Measurements from ENCODE around the gene BBS12.
A peak's percentile ranks its signal among the peaks of the same experiment; 100 is the strongest.

Gene BBS12

DNA sequence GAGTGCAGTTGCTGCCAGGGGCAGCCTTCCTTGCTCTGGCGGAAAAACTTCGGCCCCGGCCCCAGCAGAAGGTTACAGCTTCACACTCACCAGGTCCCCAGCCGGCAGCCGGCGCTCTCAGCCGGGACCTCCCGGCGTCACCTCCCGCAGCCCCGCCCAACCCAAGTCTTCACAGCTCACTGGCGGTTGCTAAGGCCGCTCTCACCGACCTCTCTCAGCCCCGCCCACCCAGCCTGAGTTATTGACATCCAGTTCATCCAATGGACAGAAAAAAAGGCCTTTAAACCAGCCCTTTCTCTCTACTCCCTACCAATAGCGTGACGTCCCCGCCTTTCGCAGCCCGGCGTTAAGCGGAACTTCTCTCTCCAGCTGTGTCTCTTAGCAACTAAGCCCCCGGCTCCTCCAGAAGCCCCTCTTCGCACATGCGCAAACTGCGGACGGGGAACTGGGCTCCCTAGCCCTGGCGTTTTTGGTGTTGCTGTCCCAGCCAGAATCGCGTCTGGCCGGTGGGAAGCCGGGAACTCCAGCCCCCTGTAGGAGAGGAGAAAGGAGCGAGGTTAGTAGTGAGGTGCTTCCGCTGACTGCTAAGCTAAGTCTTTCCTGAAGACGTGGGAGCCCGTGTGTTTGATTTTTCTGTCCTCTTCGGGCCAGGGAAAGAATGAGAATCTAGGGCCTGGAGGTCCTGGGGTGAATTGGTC lies at the start of gene BBS12:
BBS12 (plus strand) TSS at position 376 of the 698 bp plus-strand sequence. CDS start 9,189 bp downstream, outside the sequence.
- DNase-seq (ENCODE audit: low read depth), result peak; percentile 98

- DNase-seq (ENCODE audit: low read depth), result no peak
Measured at GRCh38 chr4:122686691-122687090, 45.8 kb upstream of the BBS12 start.

DNA sequence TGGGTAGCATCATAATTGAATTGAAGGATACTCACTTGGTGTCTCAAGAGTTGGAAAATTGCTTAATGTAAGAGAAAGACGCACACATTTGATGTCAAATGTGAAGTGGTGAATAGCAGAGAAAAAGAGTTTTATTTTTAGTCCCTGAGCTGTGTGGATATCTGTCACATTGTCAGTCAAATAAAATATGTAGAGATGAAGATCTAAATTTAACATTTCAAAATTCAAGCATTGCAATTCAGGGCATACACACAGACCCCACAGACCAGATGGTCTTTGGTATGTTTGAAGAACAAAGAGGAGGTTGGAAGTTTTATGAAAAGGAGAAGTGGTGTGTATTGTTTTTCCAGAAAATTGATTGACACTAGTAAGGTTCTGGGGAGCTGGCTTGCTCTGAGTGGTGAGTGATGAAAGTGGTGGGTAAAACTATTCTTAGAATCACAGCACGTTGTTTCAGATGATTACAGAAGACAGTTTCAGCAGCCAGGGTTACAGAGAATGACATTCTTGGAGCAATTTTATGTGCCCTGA lies 44.9 kb upstream of the BBS12 start:
- DNase-seq (ENCODE audit: low read depth), result no peak

DNA sequence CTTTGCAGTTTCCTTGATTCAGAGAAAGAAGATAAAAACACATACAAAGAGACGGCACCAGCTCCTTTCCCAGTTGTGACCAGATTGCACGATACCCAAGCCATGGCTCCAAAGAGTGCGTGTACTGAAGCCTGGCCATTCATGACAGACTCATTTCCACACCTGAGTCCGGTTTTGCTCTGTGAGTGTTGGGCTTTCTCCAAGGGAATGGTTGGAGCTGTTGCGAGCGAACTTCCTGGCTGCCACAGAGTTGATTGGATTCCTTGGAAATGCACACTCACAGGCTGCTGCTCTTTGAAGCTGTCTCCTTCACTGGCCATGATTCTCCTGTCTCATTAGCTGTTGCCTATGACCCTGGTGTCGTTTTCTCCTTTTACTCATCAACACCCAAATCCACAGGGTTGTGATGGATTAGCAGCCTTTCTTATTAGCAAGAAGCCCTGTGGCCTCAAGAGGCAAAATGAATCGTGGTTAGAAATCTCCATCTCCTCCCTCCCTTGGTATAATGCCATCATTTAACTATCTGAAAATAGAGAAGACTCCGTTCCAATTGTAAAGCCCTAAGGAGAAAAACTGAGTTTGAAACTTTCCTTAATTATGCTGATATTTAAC lies 43.9 kb upstream of the BBS12 start:
- DNase-seq (ENCODE audit: low read depth), result no peak

DNA sequence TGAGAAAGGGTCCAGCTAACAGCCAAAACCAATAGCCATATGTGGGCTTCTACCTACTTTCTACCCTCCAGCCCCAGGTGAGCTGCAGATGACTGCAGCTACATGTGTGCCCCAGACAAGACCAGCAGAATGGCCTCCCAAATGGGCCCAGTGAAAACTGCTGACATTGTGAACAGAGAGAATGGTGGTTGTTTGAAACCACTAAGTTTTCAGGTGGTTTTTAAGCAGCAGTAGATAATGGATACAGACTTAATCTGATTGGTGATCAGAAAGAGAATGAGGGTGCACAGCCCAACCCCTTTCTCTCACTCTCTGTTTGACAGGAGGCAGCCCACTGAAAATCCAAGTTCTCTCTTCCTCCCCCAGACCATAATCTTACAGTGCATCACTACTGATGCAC lies 42.5 kb upstream of the BBS12 start:
- no peak for DNase-seq (ENCODE audit: low read depth)

- DNase-seq (ENCODE audit: low read depth), result no peak
Measured at GRCh38 chr4:122691988-122692387, 40.5 kb upstream of the BBS12 start.

- DNase-seq (ENCODE audit: low read depth), result no peak
Measured at GRCh38 chr4:122692641-122693520, 39.6 kb upstream of the BBS12 start.

GRCh38 chr4:122695226-122695625 lies 37.3 kb upstream of the BBS12 start:
- DNase-seq (ENCODE audit: low read depth), result no peak

DNA sequence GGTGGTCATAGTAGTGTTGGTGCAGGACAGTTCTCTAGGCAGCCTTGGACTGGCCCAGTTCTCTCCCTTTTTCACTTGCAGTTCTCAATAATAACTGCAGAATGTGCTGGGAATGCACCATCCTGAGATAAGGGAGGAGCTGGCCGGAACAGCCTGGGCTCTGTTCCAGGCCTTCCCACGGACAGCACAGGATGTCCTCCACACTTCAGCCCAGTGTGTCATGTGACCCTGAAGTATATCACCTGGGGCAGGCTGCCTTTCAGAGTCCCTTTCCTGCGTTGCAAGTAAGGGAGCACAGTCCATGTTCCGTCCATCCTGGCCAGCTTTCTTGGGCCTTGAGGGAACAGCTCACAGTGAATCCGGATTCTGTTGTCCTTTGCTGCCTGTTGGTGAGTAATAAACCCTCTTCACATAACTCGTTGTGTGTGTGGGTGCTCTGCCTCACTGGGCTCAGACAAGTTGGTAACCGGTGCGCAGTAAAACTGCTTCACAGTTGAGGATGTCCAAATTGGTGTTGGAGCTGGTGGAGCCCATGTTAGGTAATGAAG lies 32.3 kb upstream of the BBS12 start:
- no peak for DNase-seq (ENCODE audit: low read depth)

DNA sequence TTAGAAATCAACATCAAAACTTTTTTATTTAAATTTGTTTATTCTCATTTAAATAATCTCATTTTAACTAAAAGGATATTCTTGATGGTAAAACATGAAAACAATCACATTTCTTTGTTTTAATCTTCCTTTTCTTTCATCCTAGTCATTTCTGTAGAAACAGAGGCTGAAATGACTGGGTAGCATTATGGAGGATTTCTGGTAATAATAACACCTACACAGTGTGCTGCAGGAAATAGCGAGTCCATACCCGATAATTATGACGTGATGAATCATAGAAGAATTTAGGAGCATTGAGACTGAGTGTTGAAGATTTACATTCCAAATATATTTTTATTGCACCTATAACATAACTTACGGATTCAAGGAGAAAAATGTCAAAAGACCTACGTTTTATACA lies 31.4 kb upstream of the BBS12 start:
- DNase-seq (ENCODE audit: low read depth), result no peak

- DNase-seq (ENCODE audit: low read depth), result no peak
Measured at GRCh38 chr4:122701965-122702364, 30.5 kb upstream of the BBS12 start.

DNA sequence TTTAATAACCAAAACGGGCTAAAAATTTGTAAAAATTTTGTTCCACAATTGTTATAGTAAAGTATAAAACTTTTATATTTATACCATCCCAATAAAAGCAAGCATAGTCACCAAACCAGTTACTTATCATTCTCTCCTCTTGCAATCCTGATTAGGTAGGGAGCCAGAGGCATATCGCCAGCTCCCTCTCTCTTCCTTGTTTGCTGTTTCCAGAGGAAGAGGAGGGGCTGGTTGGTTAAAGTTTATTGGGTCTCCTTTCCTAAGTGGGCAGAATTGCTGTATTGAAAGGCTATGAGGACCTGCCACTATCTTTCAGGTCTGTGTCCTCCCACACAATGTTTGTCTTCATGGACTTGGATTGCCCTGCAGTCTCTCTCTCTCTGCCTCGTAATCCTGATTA lies 29.6 kb upstream of the BBS12 start:
- no peak for DNase-seq (ENCODE audit: low read depth)

DNA sequence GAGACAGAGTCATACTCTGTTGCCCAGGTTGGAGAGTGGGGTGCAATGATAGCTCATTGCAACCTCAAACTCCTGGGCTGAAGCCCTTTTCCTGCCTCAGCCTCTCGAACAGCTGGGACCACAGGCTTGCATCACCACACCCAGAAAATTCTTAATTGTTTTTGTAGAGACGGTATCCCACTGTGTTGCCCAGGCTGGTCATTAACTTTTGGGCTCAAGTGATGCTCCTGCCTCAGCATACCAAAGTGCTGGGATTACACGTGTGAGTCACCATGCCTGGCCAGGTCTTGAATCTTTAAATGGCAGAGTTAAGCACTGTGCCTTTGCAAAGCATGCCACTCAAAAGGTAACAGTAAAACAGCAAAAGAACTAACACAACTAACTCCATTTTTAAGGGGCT lies 28.6 kb upstream of the BBS12 start:
- no peak for DNase-seq (ENCODE audit: low read depth)

DNA sequence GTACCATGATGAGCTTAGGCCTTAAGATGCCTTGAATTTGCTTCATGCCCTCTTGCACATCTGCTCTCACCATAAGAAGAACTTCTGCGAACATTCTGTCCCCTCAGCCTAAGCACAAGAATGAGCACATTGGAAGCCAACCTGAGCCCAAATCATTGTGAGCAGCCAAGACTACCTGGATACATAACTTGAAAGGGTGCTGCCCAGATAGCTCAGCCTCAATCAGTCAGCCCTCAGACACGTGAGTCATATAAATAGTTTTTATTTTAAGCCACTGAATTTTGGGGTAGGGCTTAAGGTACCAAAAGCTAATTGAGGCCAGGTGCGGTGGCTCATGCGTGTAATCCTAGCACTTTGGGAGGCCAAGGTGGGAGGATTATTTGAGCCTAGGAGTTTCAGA lies 27.5 kb upstream of the BBS12 start:
- no peak for DNase-seq (ENCODE audit: low read depth)

DNA sequence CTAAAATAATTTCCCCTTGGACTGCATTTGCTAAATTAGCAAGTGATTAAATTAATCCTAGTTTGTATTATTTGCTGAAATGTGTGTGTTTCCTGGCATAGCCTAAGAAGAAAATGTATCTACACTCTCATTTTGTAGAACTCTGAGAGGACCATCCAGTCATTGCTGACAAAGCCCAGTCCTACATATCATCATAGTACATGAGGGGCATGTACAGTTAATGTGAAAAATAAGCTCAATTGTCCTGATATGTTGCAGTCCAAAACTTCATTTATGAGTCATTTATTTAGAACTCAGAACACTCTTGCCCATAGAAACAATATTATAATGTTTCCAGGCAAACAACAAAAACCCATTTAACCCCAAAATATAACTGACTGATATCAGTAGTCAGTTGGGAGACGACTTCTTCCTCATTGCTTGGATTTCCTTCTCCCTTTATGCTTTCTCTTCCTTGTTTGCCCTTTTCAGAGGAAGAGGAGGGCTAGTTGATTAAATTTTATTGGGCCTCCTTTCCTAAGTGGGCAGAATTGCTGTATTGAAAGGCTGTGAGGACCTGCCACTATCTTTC lies 26.9 kb upstream of the BBS12 start:
- no peak for DNase-seq (ENCODE audit: low read depth)

DNA sequence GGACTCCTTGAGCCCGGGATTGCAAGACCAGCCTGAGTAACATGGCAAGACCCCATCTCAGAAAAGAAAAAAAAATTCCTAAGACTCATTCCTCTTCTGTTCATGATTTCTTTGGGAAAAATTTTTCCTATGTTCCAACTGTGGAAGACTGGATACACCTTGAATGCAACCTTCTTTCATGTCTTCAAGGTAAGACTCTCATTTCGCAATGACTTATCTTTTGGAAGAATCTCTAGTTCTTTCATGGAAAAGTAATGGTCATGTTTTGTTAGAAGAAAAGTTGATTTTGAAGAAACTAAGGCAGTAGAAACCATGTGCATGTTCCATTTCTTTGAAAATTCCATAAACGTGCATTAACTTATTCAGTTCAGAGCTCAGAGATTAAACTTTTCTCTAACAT lies 26.0 kb upstream of the BBS12 start:
- DNase-seq (ENCODE audit: low read depth), result no peak

- DNase-seq (ENCODE audit: low read depth), result no peak
Measured at GRCh38 chr4:122707497-122707896, 25.0 kb upstream of the BBS12 start.

GRCh38 chr4:122709236-122709635 lies 23.3 kb upstream of the BBS12 start:
- DNase-seq (ENCODE audit: low read depth), result no peak

DNA sequence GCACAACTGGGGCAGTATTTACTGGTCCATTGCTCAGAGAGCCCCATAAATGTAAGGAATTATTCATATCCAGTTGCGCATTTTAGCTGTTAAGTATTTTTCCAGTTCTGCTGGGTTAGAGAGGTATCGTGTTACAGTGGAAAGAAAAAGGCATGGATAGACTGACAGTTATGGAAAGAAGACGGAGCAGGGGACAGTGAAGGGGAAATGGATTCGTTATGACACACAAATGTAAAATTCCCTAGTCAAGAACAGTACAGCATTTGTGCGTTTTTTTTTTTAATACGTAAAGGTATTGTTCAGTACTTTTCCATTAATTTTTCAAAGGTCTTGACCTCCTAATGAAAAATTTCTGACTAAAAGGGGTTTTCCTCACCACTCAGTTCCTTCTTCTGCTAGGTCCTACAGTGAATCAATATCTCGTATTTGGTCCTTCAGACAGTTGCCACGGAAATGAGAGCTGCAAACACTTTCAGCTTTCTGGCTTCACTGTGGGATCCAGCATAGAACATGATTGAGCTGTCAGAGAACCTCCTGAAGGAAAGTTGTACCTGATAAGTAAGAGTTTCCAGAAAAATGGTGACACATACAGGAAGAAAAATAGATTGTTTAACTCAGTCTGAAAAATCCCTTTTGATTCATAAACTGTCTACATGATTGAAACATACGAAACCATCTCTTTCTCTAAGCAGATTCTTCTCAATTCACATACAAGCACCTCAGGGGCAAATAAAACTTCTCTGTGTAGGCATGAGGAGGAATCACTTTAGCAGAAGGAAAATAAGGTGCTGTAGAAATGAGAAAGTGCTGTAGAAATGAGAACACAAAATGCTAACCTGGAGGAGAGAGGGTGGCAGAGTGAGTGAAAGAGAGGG lies 21.8 kb upstream of the BBS12 start:
- no peak for DNase-seq (ENCODE audit: low read depth)

- no peak for DNase-seq (ENCODE audit: low read depth)
Measured at GRCh38 chr4:122711919-122712318, 20.6 kb upstream of the BBS12 start.

DNA sequence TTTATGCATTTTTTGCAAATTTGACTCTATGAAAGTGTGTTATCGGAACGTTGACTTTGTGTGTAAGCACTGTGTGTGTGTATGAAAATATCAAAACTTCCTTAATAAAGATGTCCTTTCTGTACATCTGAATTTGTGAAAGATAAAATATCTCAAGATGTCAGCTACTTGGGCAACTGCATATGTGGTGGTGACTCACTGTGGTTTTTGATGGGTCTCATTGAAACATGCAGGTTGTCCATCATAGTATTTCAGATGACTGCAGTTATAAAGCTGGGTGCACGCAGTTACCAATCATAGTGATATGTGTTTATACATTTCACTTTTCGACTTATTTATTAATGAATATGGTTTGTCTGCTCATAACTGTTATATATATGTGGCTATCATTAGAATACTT lies 19.7 kb upstream of the BBS12 start:
- no peak for DNase-seq (ENCODE audit: low read depth)
